GM19351 (cell line): ENCODE data around the gene BANK1.

ENCODE experiments used
- ATAC-seq: cut with Tn5 transposase; IDR thresholded peaks from one replicate; pipeline ENCODE4 v1.9.1; 2021; ENCODE audit warnings: mild to moderate bottlenecking, moderate library complexity; ENCODE audit not compliant: unreplicated experiment

Gene BANK1

DNA sequence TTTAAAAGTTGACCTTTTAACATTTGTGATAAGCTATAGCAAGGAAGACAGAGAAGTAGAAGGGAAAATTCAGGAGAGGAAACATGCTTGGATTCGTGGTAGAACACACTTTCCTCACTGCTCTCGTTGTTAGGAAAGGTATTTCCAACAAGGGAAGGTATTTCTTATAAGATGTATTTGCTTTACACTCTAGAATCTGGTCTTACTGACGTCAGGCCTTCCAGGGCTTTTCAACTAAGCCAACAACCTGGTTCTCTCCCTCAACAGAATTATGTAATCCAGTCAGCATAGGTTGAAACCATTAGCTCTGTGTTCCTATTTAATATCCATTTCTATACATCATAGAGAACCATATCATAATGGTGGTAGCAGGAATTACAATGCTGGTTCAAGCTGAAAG is 312.8 kb downstream of the BANK1 start:
- ATAC-seq, result no peak

GRCh38 chr4:102104278-102104677 is 313.7 kb downstream of the BANK1 start:
- no peak for ATAC-seq

DNA sequence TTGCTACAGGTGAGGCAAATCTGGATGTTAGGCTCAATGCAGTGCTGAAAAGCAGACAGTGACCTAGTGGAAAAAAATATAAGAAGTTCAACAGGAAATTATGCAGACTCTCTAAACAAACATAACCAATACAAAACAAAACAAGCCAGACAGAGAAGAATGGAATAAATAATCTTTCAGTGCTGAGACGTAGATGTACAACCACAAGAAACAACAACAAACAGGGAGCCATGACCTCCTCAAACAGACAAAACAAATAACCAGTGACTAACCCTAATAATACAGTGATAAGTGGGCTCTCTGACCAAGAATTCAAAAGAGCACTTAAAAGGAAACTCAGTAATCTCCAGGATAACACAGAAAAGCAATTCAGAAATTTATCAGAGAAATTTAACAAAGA is 315.5 kb downstream of the BANK1 start:
- no peak for ATAC-seq

DNA sequence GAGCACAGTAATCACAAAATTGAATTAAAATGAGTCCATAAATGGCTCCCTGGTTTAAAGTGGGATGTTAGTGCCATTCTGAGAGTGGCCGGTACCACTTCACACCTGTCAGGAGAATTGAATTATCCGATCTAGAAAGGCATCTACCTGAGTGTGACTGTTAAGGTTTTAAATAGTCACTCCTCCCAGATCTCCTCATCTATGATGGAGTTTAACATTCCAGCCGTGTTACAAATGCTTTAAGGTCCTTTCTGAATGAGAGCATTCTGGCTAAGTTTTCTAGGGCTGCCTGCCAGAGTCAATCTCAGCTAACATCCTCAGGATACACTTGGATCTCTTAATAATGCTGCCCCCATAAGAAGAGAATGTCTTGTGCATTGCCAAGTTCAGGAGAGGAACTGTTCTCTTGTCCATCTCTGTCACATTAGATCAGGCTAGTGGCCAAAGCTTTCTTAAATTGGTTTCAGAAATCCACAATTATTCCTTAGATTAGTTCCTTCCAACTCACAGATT is 323.6 kb downstream of the BANK1 start:
- no peak for ATAC-seq

DNA sequence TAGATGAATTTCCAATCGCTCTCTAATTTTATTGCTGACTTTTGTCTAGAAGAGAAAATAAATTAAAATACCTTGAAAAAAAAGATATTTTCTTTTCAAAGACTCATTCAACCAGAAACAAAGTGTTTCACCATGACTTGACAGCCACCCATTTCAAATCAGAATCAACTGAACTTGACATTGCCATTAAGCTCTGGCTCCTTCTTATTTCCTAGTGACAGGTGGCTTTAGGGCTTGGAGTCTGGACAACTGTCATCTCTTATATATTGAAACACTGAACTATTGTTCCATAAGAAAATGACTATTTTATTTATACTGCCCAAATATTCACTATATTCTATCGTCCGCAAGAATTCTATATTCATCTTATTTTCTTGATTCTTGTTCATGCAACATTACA is 325.6 kb downstream of the BANK1 start:
- no peak for ATAC-seq

GRCh38 chr4:102120846-102121245 is 330.3 kb downstream of the BANK1 start:
- ATAC-seq, result no peak
